Astrocyte (in vitro differentiated cells and primary cell): ENCODE measurements around the gene FFAR1. TPM values are rescaled to one million over a fixed set of nuclear protein-coding genes. Genes with fewer than 3 reads are reported as not detected.

Source experiments
- DNase-seq: peaks from one replicate; pipeline ENCODE4 v3.0.0-alpha.2; 2010; ENCODE audit warnings: low read depth
- FAIRE-seq: peaks from 2 replicates; lab custom pipeline; 2011; peaks lifted over from hg19 to GRCh38; lab: Jason Lieb, UNC
- H2AFZ ChIP-seq: 2 replicates; pipeline ENCODE4 v1.6.0; 2012; ENCODE audit warnings: low read depth, low read length, inconsistent platforms
- H3K27ac ChIP-seq: 2 replicates; pipeline ENCODE4 v1.5.1; 2011; ENCODE audit warnings: low read depth, low read length, inconsistent platforms
- H3K27me3 ChIP-seq: 2 replicates; pipeline ENCODE4 v1.6.0; 2011; ENCODE audit warnings: low read length, inconsistent platforms; ENCODE audit not compliant: insufficient read depth
- H3K36me3 ChIP-seq: 2 replicates; pipeline ENCODE4 v1.5.1; 2011; ENCODE audit warnings: low read length, inconsistent platforms; ENCODE audit not compliant: insufficient read depth
- H3K4me1 ChIP-seq: 2 replicates; pipeline ENCODE4 v1.5.1; 2011; ENCODE audit warnings: low read length, inconsistent platforms; ENCODE audit not compliant: insufficient read depth
- H3K4me2 ChIP-seq: 2 replicates; pipeline ENCODE4 v1.6.0; 2012; ENCODE audit warnings: low read length, inconsistent platforms
- H3K4me3 ChIP-seq: 2 replicates; pipeline ENCODE4 v1.5.1; 2011; ENCODE audit warnings: low read depth, mild to moderate bottlenecking, low read length, inconsistent platforms; ENCODE audit not compliant: insufficient read depth
- H3K79me2 ChIP-seq: 2 replicates; pipeline ENCODE4 v1.6.0; 2012; ENCODE audit warnings: mild to moderate bottlenecking, low read length, inconsistent platforms; ENCODE audit not compliant: insufficient read depth
- H3K9ac ChIP-seq: 2 replicates; pipeline ENCODE4 v1.6.0; 2012; ENCODE audit warnings: mild to moderate bottlenecking, low read length, inconsistent platforms
- H3K9me3 ChIP-seq: 2 replicates; pipeline ENCODE4 v1.5.1; 2012; ENCODE audit warnings: low read depth, mild to moderate bottlenecking, low read length, inconsistent platforms; ENCODE audit not compliant: insufficient read depth
- H4K20me1 ChIP-seq: 2 replicates; pipeline ENCODE4 v1.6.0; 2012; ENCODE audit warnings: low read length, inconsistent platforms; ENCODE audit not compliant: insufficient read depth
- H3K27ac Mint-ChIP-seq: one replicate; pipeline ENCODE4 v1.8.0; 2021; ENCODE audit warnings: mild to moderate bottlenecking, mixed read lengths; ENCODE audit not compliant: unreplicated experiment
- H3K27me3 Mint-ChIP-seq: one replicate; pipeline ENCODE4 v1.8.0; 2021; ENCODE audit warnings: low read depth, mixed read lengths; ENCODE audit not compliant: unreplicated experiment
- H3K36me3 Mint-ChIP-seq: one replicate; pipeline ENCODE4 v1.8.0; 2021; ENCODE audit warnings: low read depth, mixed read lengths; ENCODE audit not compliant: unreplicated experiment
- H3K4me1 Mint-ChIP-seq: one replicate; pipeline ENCODE4 v1.8.0; 2021; ENCODE audit warnings: low read depth, mixed read lengths; ENCODE audit not compliant: unreplicated experiment
- H3K4me3 Mint-ChIP-seq: one replicate; pipeline ENCODE4 v1.8.0; 2021; ENCODE audit warnings: mild to moderate bottlenecking, moderate library complexity, mixed read lengths; ENCODE audit not compliant: unreplicated experiment
- H3K9me3 Mint-ChIP-seq: one replicate; pipeline ENCODE4 v1.8.0; 2021; ENCODE audit warnings: mild to moderate bottlenecking, mixed read lengths; ENCODE audit not compliant: unreplicated experiment
- EZH2 ChIP-seq: IDR thresholded peaks from 2 replicates; pipeline ENCODE4 v1.6.1; 2012; ENCODE audit warnings: mild to moderate bottlenecking, low read length, inconsistent platforms; ENCODE audit not compliant: insufficient read depth
- total RNA-seq: library from RNA; stranded (reverse); gene quantifications from 2 replicates; pipeline ENCODE4 v1.2.1, GENCODE V29; 2021
- TF ChIP-seq, protein P1 (sequence below): IDR thresholded peaks from 2 replicates; pipeline ENCODE4 v1.5.1; 2011; ENCODE audit warnings: low read depth, mild to moderate bottlenecking, inconsistent platforms, low read length, moderate library complexity; ENCODE audit not compliant: insufficient read depth

The FFAR1 gene
- total RNA-seq, 1 donor from 2014 or later, result not detected

DNA sequence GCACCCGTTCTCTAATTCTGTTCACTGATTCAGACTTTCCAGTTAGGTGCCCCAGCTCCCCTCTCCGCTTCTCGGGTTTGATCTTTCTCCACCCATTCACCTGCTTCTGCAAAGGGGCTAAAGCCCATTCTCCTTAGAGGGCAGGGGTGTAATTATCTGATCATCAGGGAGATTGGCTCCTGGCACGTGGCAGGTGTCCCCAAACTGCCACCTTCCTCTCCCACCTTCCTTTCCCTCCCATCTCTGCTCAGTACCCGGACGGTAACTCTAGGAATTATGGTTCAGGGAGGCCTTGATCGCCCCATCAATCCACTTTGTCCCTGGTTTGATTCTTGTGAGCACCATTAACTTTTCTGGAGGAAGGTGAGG is 212 bp downstream of the FFAR1 start:
- no peak for FAIRE-seq
- Histone ChIP-seq H3K36me3 (no peaks in the 10 kb centered on the region), H3K79me2 (no peaks in the 10 kb centered on the region), H2AFZ (no peak overlapping the region), H4K20me1 (no peaks in the 10 kb centered on the region), H3K9me3 (no peaks in the 10 kb centered on the region), H3K27ac (no peak overlapping the region), H3K27me3 (peaks cover 3% of the 10 kb centered on the region), H3K4me3 (no peak overlapping the region), H3K4me1 (no peaks in the 10 kb centered on the region), H3K4me2 (no peak overlapping the region), H3K9ac (no peak overlapping the region)
- no peak overlapping the region for H3K27ac Mint-ChIP-seq
- H3K9me3 Mint-ChIP-seq, result no peaks in the 10 kb centered on the region
- H3K4me1 Mint-ChIP-seq, result peaks cover 3% of the 10 kb centered on the region
- peaks cover 60% of the 10 kb centered on the region for H3K27me3 Mint-ChIP-seq
- H3K36me3 Mint-ChIP-seq, result no peaks in the 10 kb centered on the region
- DNase-seq, result no peak
- no peak overlapping the region for H3K4me3 Mint-ChIP-seq
- TF ChIP-seq, protein P1, sequence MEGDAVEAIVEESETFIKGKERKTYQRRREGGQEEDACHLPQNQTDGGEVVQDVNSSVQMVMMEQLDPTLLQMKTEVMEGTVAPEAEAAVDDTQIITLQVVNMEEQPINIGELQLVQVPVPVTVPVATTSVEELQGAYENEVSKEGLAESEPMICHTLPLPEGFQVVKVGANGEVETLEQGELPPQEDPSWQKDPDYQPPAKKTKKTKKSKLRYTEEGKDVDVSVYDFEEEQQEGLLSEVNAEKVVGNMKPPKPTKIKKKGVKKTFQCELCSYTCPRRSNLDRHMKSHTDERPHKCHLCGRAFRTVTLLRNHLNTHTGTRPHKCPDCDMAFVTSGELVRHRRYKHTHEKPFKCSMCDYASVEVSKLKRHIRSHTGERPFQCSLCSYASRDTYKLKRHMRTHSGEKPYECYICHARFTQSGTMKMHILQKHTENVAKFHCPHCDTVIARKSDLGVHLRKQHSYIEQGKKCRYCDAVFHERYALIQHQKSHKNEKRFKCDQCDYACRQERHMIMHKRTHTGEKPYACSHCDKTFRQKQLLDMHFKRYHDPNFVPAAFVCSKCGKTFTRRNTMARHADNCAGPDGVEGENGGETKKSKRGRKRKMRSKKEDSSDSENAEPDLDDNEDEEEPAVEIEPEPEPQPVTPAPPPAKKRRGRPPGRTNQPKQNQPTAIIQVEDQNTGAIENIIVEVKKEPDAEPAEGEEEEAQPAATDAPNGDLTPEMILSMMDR, result no peak
- TF ChIP-seq EZH2, result no peak

DNA sequence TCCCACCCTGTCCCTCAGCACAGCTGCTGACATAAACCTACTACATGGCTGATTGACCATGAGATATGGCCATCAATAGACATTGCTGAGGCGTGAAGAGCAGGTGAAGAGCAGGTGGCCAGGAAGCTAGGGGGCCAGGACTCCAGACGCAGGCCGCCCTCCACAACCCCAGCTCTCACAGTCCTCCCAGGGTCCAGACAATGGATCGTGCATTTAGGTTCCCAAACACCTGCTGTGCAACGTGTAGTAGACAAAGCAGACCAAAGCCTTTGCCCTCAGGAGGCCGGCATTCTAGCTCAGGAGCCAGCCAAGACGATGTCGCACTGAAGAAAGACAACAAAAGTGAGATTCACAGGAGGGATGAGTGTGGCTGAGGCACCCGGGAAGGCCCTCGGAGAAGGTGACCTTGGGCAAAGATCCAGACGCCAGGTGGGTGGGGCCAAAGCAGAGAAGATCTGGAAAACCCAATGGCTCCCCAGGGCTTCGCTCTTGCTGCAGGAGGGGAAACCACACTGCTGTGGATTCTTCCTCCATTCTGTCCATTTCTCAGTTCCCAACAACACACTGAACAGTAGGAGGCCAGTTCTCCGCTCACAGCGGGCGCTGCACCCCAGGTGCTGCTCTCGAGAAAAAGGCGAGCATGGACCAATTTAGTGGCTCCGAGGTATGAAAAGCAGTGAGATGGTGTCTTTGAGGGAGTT is 1.4 kb downstream of the FFAR1 start:
- Mint-ChIP-seq H3K4me1 (peaks cover 3% of the 10 kb centered on the region), H3K36me3 (no peaks in the 10 kb centered on the region), H3K27me3 (peaks cover 55% of the 10 kb centered on the region), H3K9me3 (no peaks in the 10 kb centered on the region), H3K27ac (no peak overlapping the region), H3K4me3 (no peak overlapping the region)
- H3K27ac ChIP-seq, result no peak overlapping the region
- H2AFZ ChIP-seq, result no peak overlapping the region
- no peaks in the 10 kb centered on the region for H3K79me2 ChIP-seq
- H3K9ac ChIP-seq, result no peak overlapping the region
- FAIRE-seq (no peak), DNase-seq (no peak)
- H3K27me3 ChIP-seq, result peaks cover 3% of the 10 kb centered on the region
- TF ChIP-seq, protein P1, result no peak
- TF ChIP-seq EZH2, result no peak
- no peak overlapping the region for H3K4me3 ChIP-seq
- no peaks in the 10 kb centered on the region for H4K20me1 ChIP-seq
- H3K36me3 ChIP-seq, result no peaks in the 10 kb centered on the region
- no peaks in the 10 kb centered on the region for H3K9me3 ChIP-seq
- H3K4me1 ChIP-seq, result no peaks in the 10 kb centered on the region
- H3K4me2 ChIP-seq, result no peak overlapping the region
